Measurements from ENCODE around the gene PNMA8C. TPM values are rescaled to one million over a fixed set of nuclear protein-coding genes. Genes with fewer than 3 reads are reported as not detected.

PNMA8C gene
- total and polyA plus RNA-seq, 2 experiments from 2014 or later = 0.44 to 2.3 TPM

GRCh38 chr19:46441866-46442265 is 13.1 kb upstream of the PNMA8C start:
- ATAC-seq = no peak
- no peaks in the 10 kb centered on the region for H3K9me3 Mint-ChIP-seq

More at GRCh38 chr19:46441866-46442265, 13.1 kb upstream of the PNMA8C start:
- Histone ChIP-seq H2AFZ (no peak overlapping the region), H3K36me3 (ENCODE audit: insufficient read depth) (no peaks in the 10 kb centered on the region), H3K27ac (ENCODE audit: low read depth) (no peak overlapping the region), H3K79me2 (replicated peaks; ENCODE audit: insufficient read depth) (no peaks in the 10 kb centered on the region), H3K27me3 (ENCODE audit: insufficient read depth) (no peaks in the 10 kb centered on the region), H3K9me2 (ENCODE audit: insufficient read depth) (no peaks in the 10 kb centered on the region), H3K4me1 (ENCODE audit: insufficient read depth) (no peaks in the 10 kb centered on the region), H4K20me1 (replicated peaks; ENCODE audit: insufficient read depth) (no peaks in the 10 kb centered on the region), H3F3A (replicated peaks; ENCODE audit: low read depth) (no peaks in the 10 kb centered on the region), H3K4me3 (no peak overlapping the region), H3K4me2 (no peak overlapping the region)
- no peaks in the 10 kb centered on the region for H3K4me1 Mint-ChIP-seq
- H3K36me3 Mint-ChIP-seq (ENCODE audit: low read depth) = no peaks in the 10 kb centered on the region
- no peak for DNase-seq (ENCODE audit: low spot score)
- no peak overlapping the region for H3K4me3 Mint-ChIP-seq
- H3K27ac Mint-ChIP-seq = no peak overlapping the region
- H3K27me3 Mint-ChIP-seq (ENCODE audit: insufficient read depth, low read depth, poor library complexity) = no peaks in the 10 kb centered on the region
- TF ChIP-seq ZNF114 (CRISPR knock-in tag; IDR thresholded peaks at IDR 0.05) = no peak
- no peak for TF ChIP-seq ZNF331 (CRISPR knock-in tag; IDR thresholded peaks at IDR 0.05; ENCODE audit: low read depth)
- no peak for TF ChIP-seq ZNF462 (CRISPR knock-in tag; IDR thresholded peaks at IDR 0.05)
- no peak for TF ChIP-seq NANOG (IDR thresholded peaks at IDR 0.05; ENCODE audit: borderline replicate concordance)
- no peak for TF ChIP-seq JUNB (IDR thresholded peaks at IDR 0.05; ENCODE audit: unreplicated experiment)
- no peak for TF ChIP-seq CREB1 (CRISPR knock-in tag; IDR thresholded peaks at IDR 0.05; ENCODE audit: low read depth)
- TF ChIP-seq STAT1 (IDR thresholded peaks at IDR 0.05; ENCODE audit: unreplicated experiment) = no peak
- no peak for TF ChIP-seq REST (IDR thresholded peaks at IDR 0.05; ENCODE audit: unreplicated experiment)
- TF ChIP-seq EZH2 (IDR thresholded peaks at IDR 0.05; ENCODE audit: low read depth, unreplicated experiment) = no peak
- no peak for TF ChIP-seq EZH2phosphoT487 (IDR thresholded peaks at IDR 0.05; ENCODE audit: unreplicated experiment)
- no peak for TF ChIP-seq POLR2AphosphoS5 (IDR thresholded peaks at IDR 0.05; ENCODE audit: low read depth)
- TF ChIP-seq ETS1 (IDR thresholded peaks at IDR 0.05) = no peak
- no peak for TF ChIP-seq CTCF (conservative IDR thresholded peaks at IDR 0.05; ENCODE audit: low read depth in 2 of 2)
